Gastroesophageal sphincter (tissue), 4 donors: ENCODE measurements around the gene ECE2. TPM values are rescaled to one million over a fixed set of nuclear protein-coding genes. Genes with fewer than 3 reads are reported as not detected.

Experiments used
- ATAC-seq: fragments of 150-250 bp; one replicate; pipeline ENCODE4 v1.9.1; 2016; ENCODE audit warnings: mild to moderate bottlenecking, moderate library complexity
- H3K27ac ChIP-seq, 4 donors: fragments of 200-600 bp; sonication (generic) in 3 of 4; 1 replicate in 3 of 4; 2 replicates in 1 of 4; pipeline ENCODE4 v1.5.1; 2016 to 2019
- H3K27me3 ChIP-seq: fragments of 200-600 bp; sonication (generic); one replicate; pipeline ENCODE4 v1.5.1; 2019
- H3K36me3 ChIP-seq, 2 donors: fragments of 200-600 bp; sonication (generic); one replicate each; pipeline ENCODE4 v1.5.1; 2019; ENCODE audit warnings: control low read depth in 1 of 2
- H3K4me1 ChIP-seq, 3 donors: fragments of 200-600 bp; sonication (generic); 1 replicate in 2 of 3; 2 replicates in 1 of 3; pipeline ENCODE4 v1.5.1; 2016 to 2019; ENCODE audit warnings: control low read depth in 2 of 3
- H3K4me3 ChIP-seq, 2 donors: fragments of 200-600 bp; sonication (generic); one replicate each; pipeline ENCODE4 v1.5.1; 2019; ENCODE audit warnings: mild to moderate bottlenecking in 1 of 2, moderate library complexity in 1 of 2
- H3K9me3 ChIP-seq, 3 donors: fragments of 200-600 bp; sonication (generic); one replicate each; pipeline ENCODE4 v1.5.1; 2017 to 2019; ENCODE audit warnings: control low read depth in 2 of 3
- EP300 ChIP-seq: sonication (generic); formaldehyde crosslinking; IDR thresholded peaks from one replicate; pipeline ENCODE4 v1.6.1; 2017; ENCODE audit warnings: antibody characterized with exemption, mild to moderate bottlenecking
- POLR2A ChIP-seq, 2 donors: fragments of 450-650 bp; IDR thresholded peaks; one replicate each; pipeline ENCODE4 v1.6.1; 2017; ENCODE audit warnings: antibody characterized with exemption in 2 of 2, mild to moderate bottlenecking in 2 of 2, moderate library complexity in 1 of 2
- POLR2AphosphoS5 ChIP-seq: sonication (generic); formaldehyde crosslinking; IDR thresholded peaks from one replicate; pipeline ENCODE4 v1.6.1; 2017; ENCODE audit warnings: antibody characterized with exemption
- WGBS, 2 donors: methylation state at CpG; one replicate each; pipeline ENCODE4 v1.1.5; 2018; ENCODE audit warnings: low coverage in 1 of 2; 5-methylcytosine and 5-hydroxymethylcytosine counted together
- total RNA-seq, 4 donors: library from RNA; depleted of rRNA; stranded (reverse); fragments of >200 nt; gene quantifications; one replicate each; pipeline ENCODE4 v1.1.0, GENCODE V29; 2016
- TF ChIP-seq, protein P1 (sequence below), 4 experiments: fragments of 200-600 bp in 2 of 4; fragments of 450-650 bp in 2 of 4; sonication (generic) in 1 of 4; IDR thresholded peaks; one replicate each; pipeline ENCODE4 v1.5.1; 2017 to 2019; ENCODE audit warnings: antibody characterized with exemption in 4 of 4, mild to moderate bottlenecking in 2 of 4, moderate library complexity in 2 of 4

The ECE2 gene
- total RNA-seq, 4 donors from 2014 or later: 0.12 to 0.67 (median 0.52) TPM

DNA sequence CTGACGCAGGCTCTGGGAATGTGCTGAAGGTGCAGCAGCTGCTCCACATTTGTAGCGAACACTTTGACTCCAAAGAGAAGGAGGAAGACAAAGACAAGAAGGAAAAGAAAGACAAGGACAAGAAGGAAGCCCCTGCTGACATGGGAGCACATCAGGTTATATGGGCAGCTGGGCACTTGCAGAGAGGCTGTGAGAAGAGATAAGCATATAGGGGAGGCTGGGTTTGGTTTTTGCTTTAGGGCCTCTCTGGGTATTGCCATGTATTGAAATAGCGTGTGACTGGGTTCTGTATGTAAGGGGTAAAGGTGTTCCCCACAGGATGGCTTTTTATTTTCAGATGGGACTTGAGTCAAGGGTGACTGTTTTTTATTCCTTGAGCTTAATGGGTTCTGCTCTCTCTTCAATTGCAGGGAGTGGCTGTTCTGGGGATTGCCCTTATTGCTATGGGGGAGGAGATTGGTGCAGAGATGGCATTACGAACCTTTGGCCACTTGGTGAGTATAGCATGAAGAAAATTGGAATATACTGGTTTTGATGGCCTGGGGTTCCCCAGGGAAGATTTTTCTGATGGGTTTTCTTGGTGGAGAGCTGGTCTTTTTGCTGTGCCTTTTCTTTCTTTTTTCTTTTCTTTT lies 30.6 kb downstream of the ECE2 start:
- no peak for ATAC-seq
- TF ChIP-seq POLR2A (IDR thresholded peaks at IDR 0.05): no peak
- Histone ChIP-seq H3K27me3 (no peaks in the 10 kb centered on the region), H3K4me1 (peaks cover 0 to 8% (median 0%) of the 10 kb centered on the region in 3 donors), H3K4me3 (no peak overlapping the region), H3K9me3 (no peaks in the 10 kb centered on the region), H3K27ac (no peak overlapping the region), H3K36me3 (peaks cover 0 to 81% of the 10 kb centered on the region in 2 donors)
- 68% methylated on average over 3 of the region's 4 CpGs; no CpG with 5 or more reads in 1 of the 2 donors for WGBS, 2 donors

DNA sequence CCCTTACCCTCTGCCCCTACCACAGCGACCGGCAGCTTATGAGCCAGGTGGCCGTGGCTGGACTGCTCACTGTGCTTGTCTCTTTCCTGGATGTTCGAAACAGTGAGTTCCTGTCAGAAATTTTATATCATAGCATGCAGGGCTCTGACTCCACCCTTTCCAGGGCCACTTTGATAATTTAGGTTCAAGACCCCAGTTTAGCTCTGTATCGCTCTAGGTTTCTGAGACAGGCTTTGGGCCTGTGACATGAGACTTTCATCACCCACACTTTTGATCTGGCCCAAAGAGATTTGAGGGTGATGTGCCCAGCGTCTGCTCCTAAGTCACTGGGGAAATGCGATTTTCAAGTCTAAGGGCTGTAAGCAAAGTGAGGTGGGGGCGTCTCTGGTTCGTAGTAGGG lies 32.1 kb downstream of the ECE2 start:
- no peak for ATAC-seq
- Histone ChIP-seq H3K4me3 (no peak overlapping the region), H3K27ac (no peak overlapping the region), H3K27me3 (no peaks in the 10 kb centered on the region), H3K36me3 (peaks cover 0 to 66% of the 10 kb centered on the region in 2 donors), H3K9me3 (no peaks in the 10 kb centered on the region), H3K4me1 (no peaks in the 10 kb centered on the region)
- TF ChIP-seq POLR2AphosphoS5 (no peak), EP300 (no peak), POLR2A (IDR thresholded peaks at IDR 0.05) (no peak)
- TF ChIP-seq, protein P1, sequence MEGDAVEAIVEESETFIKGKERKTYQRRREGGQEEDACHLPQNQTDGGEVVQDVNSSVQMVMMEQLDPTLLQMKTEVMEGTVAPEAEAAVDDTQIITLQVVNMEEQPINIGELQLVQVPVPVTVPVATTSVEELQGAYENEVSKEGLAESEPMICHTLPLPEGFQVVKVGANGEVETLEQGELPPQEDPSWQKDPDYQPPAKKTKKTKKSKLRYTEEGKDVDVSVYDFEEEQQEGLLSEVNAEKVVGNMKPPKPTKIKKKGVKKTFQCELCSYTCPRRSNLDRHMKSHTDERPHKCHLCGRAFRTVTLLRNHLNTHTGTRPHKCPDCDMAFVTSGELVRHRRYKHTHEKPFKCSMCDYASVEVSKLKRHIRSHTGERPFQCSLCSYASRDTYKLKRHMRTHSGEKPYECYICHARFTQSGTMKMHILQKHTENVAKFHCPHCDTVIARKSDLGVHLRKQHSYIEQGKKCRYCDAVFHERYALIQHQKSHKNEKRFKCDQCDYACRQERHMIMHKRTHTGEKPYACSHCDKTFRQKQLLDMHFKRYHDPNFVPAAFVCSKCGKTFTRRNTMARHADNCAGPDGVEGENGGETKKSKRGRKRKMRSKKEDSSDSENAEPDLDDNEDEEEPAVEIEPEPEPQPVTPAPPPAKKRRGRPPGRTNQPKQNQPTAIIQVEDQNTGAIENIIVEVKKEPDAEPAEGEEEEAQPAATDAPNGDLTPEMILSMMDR (IDR thresholded peaks at IDR 0.05): no peak
- WGBS, 2 donors: 89 to 100% methylated on average over 5 to 7 of the region's 9 CpGs

DNA sequence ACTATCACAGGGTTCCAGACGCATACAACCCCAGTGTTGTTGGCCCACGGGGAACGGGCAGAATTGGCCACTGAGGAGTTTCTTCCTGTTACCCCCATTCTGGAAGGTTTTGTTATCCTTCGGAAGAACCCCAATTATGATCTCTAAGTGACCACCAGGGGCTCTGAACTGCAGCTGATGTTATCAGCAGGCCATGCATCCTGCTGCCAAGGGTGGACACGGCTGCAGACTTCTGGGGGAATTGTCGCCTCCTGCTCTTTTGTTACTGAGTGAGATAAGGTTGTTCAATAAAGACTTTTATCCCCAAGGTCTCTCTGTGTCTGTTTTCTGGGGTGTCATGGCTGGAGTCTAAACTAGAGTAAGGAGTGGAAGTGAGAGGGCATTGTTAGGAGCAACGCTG lies 32.9 kb downstream of the ECE2 start:
- Histone ChIP-seq H3K4me1 (peaks cover 0 to 4% (median under 1%) of the 10 kb centered on the region in 3 donors), H3K4me3 (no peak overlapping the region), H3K27me3 (no peaks in the 10 kb centered on the region), H3K27ac (no peak overlapping the region), H3K9me3 (no peaks in the 10 kb centered on the region), H3K36me3 (peaks cover 0 to 58% of the 10 kb centered on the region in 2 donors)
- ATAC-seq: no peak
- TF ChIP-seq EP300: no peak
- TF ChIP-seq, protein P1 (IDR thresholded peaks at IDR 0.05): no peak
- TF ChIP-seq POLR2A (IDR thresholded peaks at IDR 0.05): no peak
- no peak for TF ChIP-seq POLR2AphosphoS5
- 80 to 82% methylated on average over 1 to 4 of the region's 7 CpGs for WGBS, 2 donors

DNA sequence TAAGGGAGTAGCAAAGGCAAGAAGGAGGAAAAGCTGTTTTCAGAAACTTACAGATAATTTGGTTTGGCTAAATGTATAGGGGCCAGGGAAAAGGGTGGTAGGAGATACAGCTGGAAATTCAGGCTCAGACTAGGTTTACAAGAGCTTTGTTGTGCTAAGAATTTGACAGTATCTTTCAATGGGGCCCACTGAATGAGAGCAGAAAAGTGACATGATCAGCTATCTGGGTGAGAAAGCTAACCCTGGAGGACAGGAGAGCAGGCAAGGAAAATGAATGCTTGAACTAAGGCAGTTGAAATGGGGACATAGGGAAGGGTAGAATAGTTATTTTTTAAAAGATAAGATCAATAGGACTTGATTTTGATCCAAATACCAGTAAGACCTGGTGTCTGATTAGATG lies 35.8 kb downstream of the ECE2 start:
- H3K4me3 ChIP-seq: no peak overlapping the region
- H3K27ac ChIP-seq: no peak overlapping the region
- no peak for TF ChIP-seq POLR2AphosphoS5
- no peak for TF ChIP-seq EP300
- TF ChIP-seq POLR2A (IDR thresholded peaks at IDR 0.05): no peak
- TF ChIP-seq, protein P1 (IDR thresholded peaks at IDR 0.05): no peak
- no peaks in the 10 kb centered on the region for H3K27me3 ChIP-seq
- H3K4me1 ChIP-seq: peaks cover 0 to 20% (median 10%) of the 10 kb centered on the region in 3 donors
- no peaks in the 10 kb centered on the region for H3K9me3 ChIP-seq
- no peak for ATAC-seq
- H3K36me3 ChIP-seq: peaks cover 0 to 29% of the 10 kb centered on the region in 2 donors

DNA sequence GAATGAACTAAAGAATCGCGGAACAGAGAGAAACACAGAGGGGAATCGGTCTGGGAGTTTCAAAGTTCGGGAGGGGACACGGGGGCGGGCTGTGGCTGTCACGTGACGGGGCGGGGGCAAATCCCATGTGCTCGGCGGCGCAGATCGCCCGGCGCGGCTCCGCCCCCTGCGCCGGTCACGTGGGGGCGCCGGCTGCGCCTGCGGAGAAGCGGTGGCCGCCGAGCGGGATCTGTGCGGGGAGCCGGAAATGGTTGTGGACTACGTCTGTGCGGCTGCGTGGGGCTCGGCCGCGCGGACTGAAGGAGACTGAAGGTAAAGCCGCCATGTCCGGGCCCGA lies 38.5 kb downstream of the ECE2 start, which contains the start of gene EIF4G1:
EIF4G1 (plus strand) TSS at position 244 of the 337 bp plus-strand sequence. CDS start 1,191 bp downstream, outside the sequence.
- TF ChIP-seq, protein P1 (IDR thresholded peaks at IDR 0.05): no peak
- TF ChIP-seq POLR2A (IDR thresholded peaks at IDR 0.05) (peak; percentile 30 to 41), EP300 (no peak), POLR2AphosphoS5 (peak; percentile 78)
- ATAC-seq: peak; percentile 91
- Histone ChIP-seq H3K4me1 (peaks cover 0 to 47% (median 29%) of the 10 kb centered on the region in 3 donors), H3K9me3 (no peaks in the 10 kb centered on the region), H3K27me3 (no peaks in the 10 kb centered on the region), H3K4me3 (peak within 1 kb of the TSS; percentile 53 to 86), H3K27ac (peak within 1 kb of the TSS; percentile 81 to 100 (median 96)), H3K36me3 (peaks cover 0 to 22% of the 10 kb centered on the region in 2 donors)
- WGBS, 2 donors: 0% methylated on average over 5 to 6 of the region's 40 CpGs
